SU-DHL-6 (cell line): Measurements from ENCODE around the gene MMP20.

Experiments used
- H2AFZ ChIP-seq: fragments of 200-600 bp; sonication (generic); 2 replicates; pipeline ENCODE4 v1.6.1; 2014; ENCODE audit warnings: low read depth, mild to moderate bottlenecking, moderate library complexity, mixed read lengths, antibody characterized with exemption, low read length; ENCODE audit not compliant: severe bottlenecking
- H3F3A ChIP-seq: fragments of 200-600 bp; shearing (Covaris generic); 2 replicates; pipeline ENCODE4 v1.6.0; 2016; ENCODE audit warnings: antibody characterized with exemption, mild to moderate bottlenecking; ENCODE audit not compliant: insufficient read depth
- H3K27ac ChIP-seq: fragments of 200-600 bp; sonication (generic); 2 replicates; pipeline ENCODE4 v1.5.1; 2016; ENCODE audit warnings: low read depth, mild to moderate bottlenecking, low read length, moderate library complexity, mixed read lengths
- H3K27me3 ChIP-seq: fragments of 200-600 bp; sonication (generic), shearing (Covaris generic); 2 replicates; pipeline ENCODE4 v1.6.0; 2014; ENCODE audit warnings: mild to moderate bottlenecking, low read length
- H3K36me3 ChIP-seq: fragments of 200-600 bp; sonication (generic); 2 replicates; pipeline ENCODE4 v1.6.1; 2014; ENCODE audit warnings: mild to moderate bottlenecking, low read length, mixed read lengths
- H3K4me2 ChIP-seq: fragments of 300-600, 200-600 bp; shearing (Covaris generic), sonication (generic); 2 replicates; pipeline ENCODE4 v1.6.0; 2014; ENCODE audit warnings: low read length, low read depth, mild to moderate bottlenecking; ENCODE audit not compliant: poor library complexity, severe bottlenecking
- H3K4me3 ChIP-seq: fragments of 200-600 bp; sonication (generic); 2 replicates; pipeline ENCODE4 v1.5.1; 2014; ENCODE audit warnings: antibody characterized with exemption, low read length, mild to moderate bottlenecking, mixed read lengths; ENCODE audit not compliant: insufficient read depth, poor library complexity, severe bottlenecking
- H3K79me2 ChIP-seq: fragments of 200-600 bp; sonication (generic); 2 replicates; pipeline ENCODE4 v1.6.1; 2014; ENCODE audit warnings: mild to moderate bottlenecking, low read length, moderate library complexity; ENCODE audit not compliant: insufficient read depth
- H3K9ac ChIP-seq: fragments of 200-600 bp; sonication (generic); 2 replicates; pipeline ENCODE4 v1.7.0; 2014; ENCODE audit warnings: mild to moderate bottlenecking, low read length
- H3K9me2 ChIP-seq: fragments of 200-600 bp; sonication (generic); replicated peaks from 2 replicates; pipeline ENCODE4 v1.6.1; 2014; ENCODE audit warnings: low read length; ENCODE audit not compliant: insufficient read depth
- H3K9me3 ChIP-seq: fragments of 200-600 bp; sonication (generic); 2 replicates; pipeline ENCODE4 v1.6.1; 2014; ENCODE audit warnings: low read length, mixed read lengths; ENCODE audit not compliant: insufficient read depth
- H4K20me1 ChIP-seq: fragments of 200-600 bp; sonication (generic); 2 replicates; pipeline ENCODE4 v1.6.1; 2014; ENCODE audit warnings: low read depth, mild to moderate bottlenecking, antibody characterized with exemption, low read length, moderate library complexity, mixed read lengths
- EZH2phosphoT487 ChIP-seq: fragments of 200-600 bp; sonication (generic), shearing (Covaris generic); conservative IDR thresholded peaks from 2 replicates; pipeline ENCODE4 v1.6.1; 2018; ENCODE audit warnings: mild to moderate bottlenecking, antibody characterized with exemption, low read length, moderate library complexity, mixed read lengths
- TF ChIP-seq, protein P1 (sequence below): fragments of 200-600 bp; sonication (generic); IDR thresholded peaks from one replicate; pipeline ENCODE4 v1.5.1; 2017; ENCODE audit warnings: antibody characterized with exemption, mild to moderate bottlenecking, low read length, moderate library complexity; ENCODE audit not compliant: insufficient read depth, poor library complexity, severe bottlenecking

MMP20 gene

DNA sequence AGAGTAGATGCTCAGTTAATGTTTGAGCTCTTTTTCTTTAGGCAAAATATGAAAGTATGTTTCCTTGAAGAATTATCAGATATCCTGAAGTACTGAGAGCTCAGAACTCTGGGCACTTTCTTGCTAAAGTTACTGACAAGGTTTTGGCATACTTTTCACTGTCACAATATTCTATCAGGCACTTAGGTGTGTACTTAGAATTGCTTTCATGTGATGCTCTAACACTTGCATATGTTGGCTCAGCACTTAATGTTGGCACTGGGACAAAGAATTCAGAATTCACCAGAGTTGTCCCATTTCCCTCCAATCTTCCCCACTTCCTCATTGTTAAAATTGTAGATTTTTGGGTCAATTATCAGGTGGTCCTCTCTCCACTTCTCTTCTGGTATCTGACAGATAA is 5.0 kb downstream of the MMP20 start:
- Histone ChIP-seq H3K9ac (no peak overlapping the region), H3K4me3 (no peak overlapping the region), H3K36me3 (no peaks in the 10 kb centered on the region), H3K9me2 (no peaks in the 10 kb centered on the region), H3K9me3 (no peaks in the 10 kb centered on the region), H3K27ac (no peak overlapping the region), H3K4me2 (no peak overlapping the region), H4K20me1 (no peaks in the 10 kb centered on the region), H3F3A (no peaks in the 10 kb centered on the region), H3K79me2 (no peaks in the 10 kb centered on the region), H3K27me3 (no peaks in the 10 kb centered on the region), H2AFZ (no peak overlapping the region)
- no peak for TF ChIP-seq EZH2phosphoT487
- TF ChIP-seq, protein P1, sequence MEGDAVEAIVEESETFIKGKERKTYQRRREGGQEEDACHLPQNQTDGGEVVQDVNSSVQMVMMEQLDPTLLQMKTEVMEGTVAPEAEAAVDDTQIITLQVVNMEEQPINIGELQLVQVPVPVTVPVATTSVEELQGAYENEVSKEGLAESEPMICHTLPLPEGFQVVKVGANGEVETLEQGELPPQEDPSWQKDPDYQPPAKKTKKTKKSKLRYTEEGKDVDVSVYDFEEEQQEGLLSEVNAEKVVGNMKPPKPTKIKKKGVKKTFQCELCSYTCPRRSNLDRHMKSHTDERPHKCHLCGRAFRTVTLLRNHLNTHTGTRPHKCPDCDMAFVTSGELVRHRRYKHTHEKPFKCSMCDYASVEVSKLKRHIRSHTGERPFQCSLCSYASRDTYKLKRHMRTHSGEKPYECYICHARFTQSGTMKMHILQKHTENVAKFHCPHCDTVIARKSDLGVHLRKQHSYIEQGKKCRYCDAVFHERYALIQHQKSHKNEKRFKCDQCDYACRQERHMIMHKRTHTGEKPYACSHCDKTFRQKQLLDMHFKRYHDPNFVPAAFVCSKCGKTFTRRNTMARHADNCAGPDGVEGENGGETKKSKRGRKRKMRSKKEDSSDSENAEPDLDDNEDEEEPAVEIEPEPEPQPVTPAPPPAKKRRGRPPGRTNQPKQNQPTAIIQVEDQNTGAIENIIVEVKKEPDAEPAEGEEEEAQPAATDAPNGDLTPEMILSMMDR: no peak

DNA sequence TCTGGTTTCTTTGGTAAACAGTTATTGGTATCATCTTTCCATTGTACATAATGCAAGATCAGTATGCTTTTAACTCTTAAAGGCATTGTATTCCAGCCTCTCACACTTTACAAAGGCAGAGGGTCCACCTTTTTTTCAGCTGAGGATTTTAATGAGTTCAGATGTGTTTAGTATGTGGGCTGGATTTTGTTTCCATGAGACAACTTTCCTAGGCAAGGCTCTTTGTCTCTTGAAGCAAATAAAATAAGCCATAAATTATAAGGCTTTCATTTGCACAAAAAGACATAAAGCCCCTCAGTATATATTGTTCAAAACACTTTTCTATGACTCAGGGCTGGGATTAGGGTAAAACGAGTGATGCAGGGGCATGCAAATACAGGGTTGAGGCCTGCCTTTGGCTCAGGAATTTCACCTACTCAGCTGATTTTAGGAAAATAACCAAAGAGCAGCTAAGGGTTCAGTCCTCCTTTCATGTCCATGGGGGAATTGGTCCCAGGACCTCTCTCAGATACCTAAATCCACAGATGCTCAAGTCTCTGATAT is 7.6 kb downstream of the MMP20 start:
- H4K20me1 ChIP-seq: no peaks in the 10 kb centered on the region
- H3K9ac ChIP-seq: no peak overlapping the region
- H3K4me2 ChIP-seq: no peak overlapping the region
- no peaks in the 10 kb centered on the region for H3K27me3 ChIP-seq
- peaks cover 9% of the 10 kb centered on the region; the same call in 1 of the 2 replicates for H3F3A ChIP-seq
- TF ChIP-seq, protein P1: no peak
- no peak for TF ChIP-seq EZH2phosphoT487
- no peak overlapping the region for H2AFZ ChIP-seq
- H3K79me2 ChIP-seq: no peaks in the 10 kb centered on the region
- H3K27ac ChIP-seq: no peak overlapping the region
- H3K36me3 ChIP-seq: no peaks in the 10 kb centered on the region
- no peak overlapping the region for H3K4me3 ChIP-seq
- H3K9me3 ChIP-seq: no peaks in the 10 kb centered on the region
- no peaks in the 10 kb centered on the region for H3K9me2 ChIP-seq

DNA sequence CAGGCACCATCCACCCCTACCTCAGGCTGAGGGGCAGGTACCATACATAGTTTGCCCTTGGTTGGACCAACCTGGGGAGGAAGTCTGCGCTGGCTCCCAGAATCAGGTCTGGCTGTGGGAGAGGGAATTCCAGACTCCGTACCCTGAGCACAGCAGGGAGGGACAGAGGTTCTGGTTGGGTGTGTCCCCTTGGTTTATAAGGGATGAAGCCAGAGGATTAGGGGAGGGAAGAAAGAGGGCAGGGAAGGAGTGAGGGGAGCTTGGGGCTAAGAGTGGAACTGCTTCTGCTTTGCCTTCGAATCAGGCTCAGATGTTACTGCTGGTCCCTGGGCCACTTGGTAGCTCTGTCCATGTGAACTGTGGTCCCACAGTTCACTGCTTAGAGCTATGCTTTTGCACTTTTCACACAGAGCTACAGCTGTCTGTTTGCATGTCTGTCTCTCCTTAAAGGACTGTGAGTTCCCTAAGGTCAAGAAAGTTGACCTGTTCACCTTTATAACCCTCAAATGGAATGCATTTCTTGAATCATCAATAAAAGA is 9.2 kb downstream of the MMP20 start:
- H2AFZ ChIP-seq: no peak overlapping the region
- H3K79me2 ChIP-seq: no peaks in the 10 kb centered on the region
- no peak overlapping the region for H3K4me3 ChIP-seq
- H4K20me1 ChIP-seq: no peaks in the 10 kb centered on the region
- no peak overlapping the region for H3K27ac ChIP-seq
- H3F3A ChIP-seq: peaks cover 9% of the 10 kb centered on the region; the same call in 1 of the 2 replicates
- TF ChIP-seq, protein P1: no peak
- TF ChIP-seq EZH2phosphoT487: no peak
- H3K9me2 ChIP-seq: no peaks in the 10 kb centered on the region
- no peaks in the 10 kb centered on the region for H3K27me3 ChIP-seq
- no peak overlapping the region for H3K9ac ChIP-seq
- H3K4me2 ChIP-seq: no peak overlapping the region
- H3K9me3 ChIP-seq: no peaks in the 10 kb centered on the region
- H3K36me3 ChIP-seq: no peaks in the 10 kb centered on the region
